Stimulated activated CD4-positive, alpha-beta T cell treated with anti-CD3 and anti-CD28 coated beads, Interleukin-1b, Interleukin-23, amount 100 ng/mL, for 48 hours (primary cell): ENCODE data around the gene STK40.

Experiments used
- DNase-seq: peaks from one replicate; pipeline ENCODE4 v3.0.0-alpha.2; 2020

STK40 gene, protein sequence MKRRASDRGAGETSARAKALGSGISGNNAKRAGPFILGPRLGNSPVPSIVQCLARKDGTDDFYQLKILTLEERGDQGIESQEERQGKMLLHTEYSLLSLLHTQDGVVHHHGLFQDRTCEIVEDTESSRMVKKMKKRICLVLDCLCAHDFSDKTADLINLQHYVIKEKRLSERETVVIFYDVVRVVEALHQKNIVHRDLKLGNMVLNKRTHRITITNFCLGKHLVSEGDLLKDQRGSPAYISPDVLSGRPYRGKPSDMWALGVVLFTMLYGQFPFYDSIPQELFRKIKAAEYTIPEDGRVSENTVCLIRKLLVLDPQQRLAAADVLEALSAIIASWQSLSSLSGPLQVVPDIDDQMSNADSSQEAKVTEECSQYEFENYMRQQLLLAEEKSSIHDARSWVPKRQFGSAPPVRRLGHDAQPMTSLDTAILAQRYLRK

DNA sequence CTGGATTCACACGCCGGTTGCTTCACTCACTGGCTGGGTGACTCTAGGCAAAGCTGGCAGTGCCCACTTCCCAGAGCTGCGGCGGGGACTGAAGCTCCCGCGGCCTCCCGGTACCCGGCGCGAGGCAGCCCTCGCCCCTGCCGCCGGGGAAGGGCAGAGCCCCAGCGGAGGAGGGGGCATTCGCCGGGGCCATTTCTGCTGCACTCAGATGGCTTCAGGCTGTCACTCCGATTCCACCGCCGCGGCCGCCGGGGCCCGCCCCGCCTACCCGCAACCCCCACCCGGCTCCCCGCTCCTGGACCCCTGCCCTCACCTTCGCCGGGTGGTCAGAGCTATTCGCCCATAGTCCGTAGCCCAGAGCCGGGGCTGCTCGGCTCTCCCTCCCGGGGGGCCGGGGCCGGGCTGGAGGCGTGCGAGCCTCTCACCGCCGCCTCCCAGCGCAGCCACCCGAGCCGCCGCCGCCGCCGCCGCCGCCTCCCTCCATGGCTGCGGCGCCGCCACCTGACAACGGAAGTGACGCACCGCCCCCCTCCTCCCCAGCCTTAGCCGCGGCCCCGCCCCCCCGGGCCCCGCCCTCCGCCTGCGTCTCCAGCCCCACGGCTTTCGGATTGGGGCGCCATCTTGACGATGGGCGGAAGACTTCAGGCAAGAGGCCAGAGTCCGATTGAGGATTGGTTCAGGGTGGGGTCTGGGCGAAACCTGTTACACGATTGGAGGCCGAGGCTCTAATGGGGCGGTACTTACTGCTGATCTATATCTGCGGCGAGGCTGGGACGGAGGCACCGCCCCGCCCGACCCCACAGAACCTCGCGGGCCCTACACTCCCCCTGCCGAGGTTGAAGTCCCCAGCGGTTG lies at the start of gene STK40:
TSS of gene STK40 (minus strand) at position 515 of the 855 bp plus-strand sequence. CDS start 24,592 bp downstream, outside the sequence.
- DNase-seq: peak; percentile 99

DNA sequence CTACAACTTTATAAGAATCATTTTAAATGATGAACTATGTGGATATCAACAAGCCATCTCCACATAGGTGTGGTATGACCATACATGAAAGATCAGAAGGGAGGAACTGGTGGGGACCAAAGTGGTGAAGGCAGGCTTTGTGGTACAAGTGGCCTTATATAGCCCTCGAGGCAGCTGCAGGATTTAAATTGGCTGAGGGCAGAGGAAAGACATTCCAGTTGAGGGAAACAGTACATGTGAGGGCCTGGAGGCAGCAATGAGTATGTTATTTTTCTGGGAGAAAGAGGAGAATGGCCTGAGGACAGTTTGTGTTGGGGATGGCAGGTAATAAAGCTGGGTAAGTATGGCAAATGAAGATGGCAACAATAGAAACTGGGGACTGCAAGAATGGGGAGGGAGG lies 47.4 kb upstream of the STK40 start:
- DNase-seq: no peak

DNA sequence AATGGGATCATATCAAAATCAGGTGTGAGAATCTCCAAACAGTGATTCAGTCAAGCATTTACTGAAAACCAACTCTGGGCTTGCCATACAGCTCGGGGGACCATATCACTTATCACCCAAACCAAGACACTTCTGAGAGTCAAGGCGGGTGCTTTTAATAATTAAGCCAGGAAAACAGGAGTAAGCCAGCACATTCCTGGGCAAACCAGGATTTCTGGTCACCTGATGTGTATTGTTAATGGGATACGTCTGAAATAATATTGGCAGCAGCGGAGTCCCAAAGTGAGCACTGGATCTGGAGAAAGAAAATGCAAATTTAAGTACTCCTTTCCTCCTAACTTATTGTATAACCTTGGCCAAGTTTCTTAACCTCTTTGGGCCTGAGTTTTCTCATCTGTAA lies 46.9 kb upstream of the STK40 start:
- no peak for DNase-seq

DNA sequence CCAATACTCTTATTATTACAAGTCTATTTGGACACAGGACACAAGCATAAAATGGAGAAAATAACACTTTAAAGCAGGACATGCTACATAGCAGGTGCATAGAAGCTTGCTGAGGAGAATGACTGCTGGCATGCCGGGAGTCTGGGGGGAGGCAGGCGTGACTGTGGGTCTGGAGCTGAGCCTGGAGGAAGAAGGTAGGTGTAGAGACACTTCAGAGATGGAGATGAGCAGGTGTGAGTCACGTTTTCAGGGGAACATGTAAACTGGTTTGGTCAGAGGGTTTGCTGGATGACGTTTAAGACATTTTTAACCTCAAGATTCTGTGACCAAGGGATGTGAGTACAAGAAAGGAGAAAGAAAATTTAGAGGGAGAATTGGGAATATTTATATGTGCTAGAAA lies 40.1 kb upstream of the STK40 start:
- no peak for DNase-seq

DNA sequence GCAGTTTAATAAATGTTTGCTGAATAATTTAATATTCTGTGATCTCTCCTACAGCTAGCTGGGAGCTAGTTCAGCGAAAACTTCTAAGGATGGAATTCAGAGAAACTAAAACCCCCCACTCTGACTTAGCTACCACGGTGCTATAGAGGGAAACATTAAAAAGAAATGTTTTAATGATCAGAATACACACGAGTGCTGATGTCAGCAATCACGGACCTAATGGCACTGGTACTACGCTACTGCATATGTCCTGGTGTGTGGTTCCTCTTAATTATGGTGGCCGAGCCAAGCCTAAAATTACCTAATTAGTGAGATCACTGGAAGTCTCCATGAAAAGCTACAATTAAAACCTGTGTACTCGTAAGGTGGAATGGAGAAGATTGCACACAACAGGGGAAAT lies 35.9 kb upstream of the STK40 start:
- no peak for DNase-seq

DNA sequence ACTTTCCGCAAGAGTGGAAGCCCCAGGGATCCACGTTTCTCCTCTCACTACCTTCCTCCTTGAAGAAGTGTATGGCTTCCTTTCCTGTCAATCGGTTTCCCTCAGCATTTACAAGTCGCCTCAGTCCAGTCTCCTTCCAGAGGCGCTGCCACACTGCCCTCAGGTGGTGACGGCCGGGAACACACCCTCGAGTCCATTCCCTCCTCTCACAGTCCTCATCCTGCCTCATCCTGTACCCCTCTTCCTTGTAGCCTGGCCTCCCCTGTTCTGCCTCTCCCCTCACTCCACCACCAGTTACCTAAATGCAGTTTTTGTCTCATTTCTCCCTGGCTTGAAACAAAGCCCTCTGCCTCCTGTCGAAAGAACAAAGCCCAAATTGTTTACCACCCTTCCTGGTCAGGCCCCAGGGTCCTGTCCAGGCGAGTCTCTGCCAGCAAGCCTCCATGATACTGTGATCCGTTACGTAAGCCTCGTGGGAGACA lies 35.2 kb upstream of the STK40 start:
- DNase-seq: peak; percentile 90

DNA sequence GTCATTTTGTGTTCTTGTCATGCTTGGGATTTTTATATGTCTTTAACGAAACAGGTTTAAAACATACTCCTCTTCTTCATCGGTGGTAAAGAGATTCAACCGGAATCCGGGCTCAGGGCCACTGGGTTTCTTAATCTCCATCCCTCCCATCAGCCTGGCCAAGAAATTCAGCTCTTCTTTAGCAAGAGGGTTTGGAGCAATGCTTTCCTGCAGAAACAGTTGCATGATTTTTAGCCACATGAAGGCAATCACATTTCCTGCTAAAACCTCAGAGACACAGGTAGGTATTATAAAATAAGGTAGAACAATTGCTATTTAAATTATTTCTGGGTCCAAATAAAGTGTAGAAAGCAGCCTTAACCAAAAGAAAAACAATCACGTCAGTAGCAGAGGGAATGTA lies 34.7 kb upstream of the STK40 start:
- DNase-seq: no peak

DNA sequence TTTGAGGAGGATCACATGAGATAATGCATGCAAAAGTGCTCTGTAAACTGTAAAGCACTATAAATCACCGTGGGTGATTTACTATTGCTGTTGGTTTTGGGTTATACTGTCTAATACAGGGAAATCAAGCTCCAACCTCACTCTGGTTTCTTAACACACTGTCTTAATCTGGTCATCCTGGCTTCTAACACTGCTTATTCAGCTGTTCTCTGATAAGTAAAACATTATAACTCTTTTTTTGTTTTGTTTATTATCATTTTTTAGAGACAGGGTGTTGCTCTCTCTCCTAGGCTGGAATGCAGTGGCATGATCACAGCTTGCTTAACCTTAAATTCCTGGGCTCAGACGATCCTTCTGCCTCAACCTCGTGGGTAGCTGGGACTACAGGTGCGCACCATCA lies 33.8 kb upstream of the STK40 start:
- DNase-seq: no peak

DNA sequence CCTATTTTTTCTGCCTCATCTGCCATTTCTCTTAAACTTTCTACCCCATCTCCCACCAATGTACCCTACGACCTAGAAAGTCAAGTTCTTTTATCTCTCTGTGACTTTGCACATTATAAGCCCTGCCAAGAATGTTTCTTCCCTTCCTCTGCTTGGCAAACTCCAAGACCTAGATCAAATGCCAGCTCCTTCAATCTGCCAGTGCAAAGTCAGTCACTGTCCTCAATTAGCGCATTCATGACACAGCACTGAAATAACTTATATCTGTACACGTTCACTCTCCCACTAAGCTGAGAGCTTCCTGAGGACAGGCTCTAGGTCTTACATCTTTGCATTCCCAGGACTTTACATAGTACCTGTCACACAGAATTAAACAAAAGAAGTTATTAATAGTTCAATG lies 33.4 kb upstream of the STK40 start:
- DNase-seq: no peak

DNA sequence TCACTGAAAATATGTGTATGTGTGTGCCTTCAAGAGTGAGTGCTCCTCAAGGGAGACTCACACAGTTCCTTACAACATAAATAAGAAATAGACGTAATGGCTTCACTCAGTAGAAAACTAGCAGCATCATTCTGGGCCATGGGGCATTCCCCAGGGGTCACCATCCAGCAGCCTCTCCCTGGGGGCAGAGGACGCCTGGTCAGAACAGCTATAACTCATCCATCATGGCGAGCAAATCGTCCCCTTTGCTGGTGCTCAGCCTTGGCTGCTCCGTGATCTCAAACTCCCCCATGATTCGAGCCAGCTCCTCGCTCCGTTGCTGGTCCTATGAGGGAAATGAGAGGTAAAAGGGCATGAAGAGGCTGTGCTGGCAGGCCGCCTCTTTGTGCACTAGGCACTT lies 32.2 kb upstream of the STK40 start:
- DNase-seq: no peak

DNA sequence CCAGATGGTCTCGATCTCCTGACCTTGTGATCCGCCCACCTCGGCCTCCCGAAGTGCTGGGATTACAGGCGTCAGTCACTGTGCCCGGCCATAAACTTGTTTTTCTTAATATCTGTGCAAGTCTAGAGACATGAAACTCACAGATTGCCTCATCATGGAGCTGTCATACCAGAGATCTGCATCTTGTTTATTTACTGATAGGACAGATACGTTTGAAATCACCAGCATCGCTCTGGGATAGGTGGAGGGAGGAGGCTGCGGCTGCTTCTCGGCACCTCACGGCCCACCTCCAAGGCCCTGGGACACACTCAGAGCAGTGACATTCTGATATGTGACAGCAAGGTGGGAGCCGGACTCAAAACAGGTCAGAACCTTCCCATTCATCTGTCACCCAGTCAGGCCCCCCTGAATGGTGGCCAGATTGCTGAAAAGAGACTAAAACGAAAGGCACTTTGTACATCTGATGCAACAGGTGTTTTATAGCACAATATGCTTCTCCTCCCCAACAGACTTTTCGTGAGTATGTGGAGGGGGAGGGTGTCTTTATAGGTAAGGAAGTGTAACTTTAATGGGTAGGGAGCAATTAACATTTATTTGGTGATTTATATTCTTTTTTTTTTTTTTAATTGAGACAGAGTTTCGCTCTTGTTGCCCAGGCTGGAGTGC lies 30.1 kb upstream of the STK40 start:
- no peak for DNase-seq

DNA sequence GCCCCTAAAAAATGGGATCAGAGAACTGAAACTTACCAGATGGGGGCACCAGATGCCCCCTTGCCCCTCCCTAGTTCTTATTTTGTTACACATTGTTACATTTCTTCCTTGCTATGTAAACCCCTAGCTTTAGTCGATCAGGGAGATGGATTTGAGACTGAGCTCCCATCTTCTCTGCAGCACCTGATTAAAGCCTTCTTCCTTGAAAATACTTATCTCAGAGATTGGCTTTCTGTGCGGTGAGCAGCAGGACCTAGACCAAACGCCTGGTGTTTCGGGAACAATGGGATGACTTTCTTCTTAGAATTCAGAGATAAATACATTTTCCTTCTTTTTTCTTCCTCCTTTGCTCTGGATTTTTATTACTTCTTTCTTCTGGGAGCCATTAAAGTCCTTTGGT lies 28.7 kb upstream of the STK40 start:
- DNase-seq: no peak

DNA sequence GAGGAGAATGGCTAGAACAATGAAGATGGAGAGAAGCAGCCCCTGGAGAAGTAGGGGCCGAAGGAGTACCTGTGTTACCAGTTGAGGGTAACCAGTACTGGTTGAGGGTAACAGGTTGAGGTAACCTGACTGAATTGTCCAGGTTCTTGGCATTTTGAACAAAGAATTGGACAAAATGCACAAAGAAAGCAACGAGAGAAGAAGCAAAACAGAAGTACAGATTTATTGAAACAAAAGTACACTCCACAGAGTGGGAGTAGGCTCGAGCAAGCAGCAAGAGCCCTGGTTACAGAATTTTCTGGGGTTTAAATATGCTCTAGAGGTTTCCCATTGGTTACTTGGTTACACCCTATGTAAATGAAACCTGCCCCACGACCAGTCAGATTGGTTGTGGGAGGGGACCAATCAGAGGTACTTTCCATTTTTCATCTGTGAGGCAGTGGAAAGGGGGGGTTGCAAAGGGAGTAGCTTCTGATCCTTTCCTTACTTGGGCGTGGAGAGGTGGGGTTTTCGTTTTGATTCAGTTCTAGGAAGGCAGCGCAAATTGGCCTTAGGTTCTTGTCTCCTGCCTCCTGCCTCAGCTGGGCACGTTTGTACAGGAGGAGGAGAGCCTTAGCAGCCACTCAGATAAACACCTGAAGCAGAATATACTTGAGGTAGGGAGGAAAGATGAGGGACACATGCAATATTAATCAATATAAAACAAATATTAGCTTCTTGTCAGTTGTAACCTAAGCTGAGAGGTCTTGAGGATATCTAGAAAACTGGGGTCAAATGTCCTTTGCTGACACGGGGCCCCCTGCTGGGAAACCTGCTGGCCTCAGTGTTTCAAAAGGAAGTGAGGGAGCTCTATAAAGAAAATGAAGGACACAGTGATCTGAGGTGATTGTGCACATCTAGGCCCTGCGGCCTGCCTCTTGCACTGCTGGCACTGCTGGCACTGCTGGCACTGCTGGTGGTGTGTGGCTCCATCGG lies 26.2 kb upstream of the STK40 start:
- DNase-seq: peak; percentile 72

DNA sequence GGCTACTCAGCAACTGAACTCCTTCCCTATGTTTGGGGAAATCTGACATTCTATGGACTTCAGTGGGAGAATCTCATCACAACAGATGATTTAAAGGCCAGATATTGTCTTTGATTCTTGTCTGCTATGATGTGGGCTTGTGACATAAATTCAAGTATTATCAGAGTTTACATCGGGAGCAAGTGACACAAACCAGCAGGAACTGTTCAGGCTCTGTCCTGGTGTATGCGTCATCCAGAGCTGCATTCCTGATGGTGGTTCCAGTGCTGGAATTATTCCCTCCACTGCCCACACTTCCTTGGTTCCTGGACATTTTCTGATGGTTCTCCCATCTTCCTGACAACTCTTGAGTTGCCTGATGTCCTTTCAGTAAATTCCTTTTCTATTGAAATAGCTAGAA lies 22.8 kb upstream of the STK40 start:
- no peak for DNase-seq

DNA sequence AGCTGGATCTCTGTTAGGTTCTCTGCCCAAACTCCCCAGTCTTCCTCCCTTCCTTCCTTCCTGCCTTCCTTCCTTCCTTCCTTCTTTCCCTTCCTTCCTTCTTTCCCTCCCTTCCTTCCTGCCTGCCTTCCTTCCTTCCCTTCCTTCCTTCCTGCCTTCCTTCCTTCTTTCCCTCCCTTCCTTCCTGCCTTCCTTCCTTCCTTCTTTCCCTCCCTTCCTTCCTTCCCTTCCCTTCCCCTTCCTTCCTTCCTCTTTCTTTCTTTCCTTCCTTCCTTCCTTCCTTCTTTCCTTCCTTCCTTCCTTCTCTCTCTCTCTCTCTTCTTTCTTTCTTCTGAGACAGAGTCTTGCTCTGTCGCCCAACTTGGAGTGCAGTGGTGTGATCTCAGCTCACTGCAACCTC lies 20.7 kb upstream of the STK40 start:
- no peak for DNase-seq

DNA sequence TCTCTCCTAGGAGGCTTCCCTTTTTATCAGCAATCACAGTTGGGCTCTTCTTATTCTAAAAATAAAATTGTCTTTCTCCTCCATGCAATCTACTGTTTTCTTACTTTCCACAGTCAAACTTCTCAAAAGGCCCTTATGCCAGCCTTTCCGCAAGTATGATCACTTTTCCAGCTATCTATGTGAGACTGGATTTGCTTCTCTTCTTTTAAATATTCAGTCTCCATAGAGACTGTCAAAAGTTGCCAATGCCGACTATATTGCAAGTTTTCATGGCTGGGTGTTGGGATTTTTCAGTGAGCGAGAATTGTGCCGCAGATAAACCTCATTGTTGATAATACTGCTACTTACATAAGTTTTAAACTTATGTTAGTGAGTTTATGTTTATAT lies 16.8 kb upstream of the STK40 start:
- DNase-seq: no peak

DNA sequence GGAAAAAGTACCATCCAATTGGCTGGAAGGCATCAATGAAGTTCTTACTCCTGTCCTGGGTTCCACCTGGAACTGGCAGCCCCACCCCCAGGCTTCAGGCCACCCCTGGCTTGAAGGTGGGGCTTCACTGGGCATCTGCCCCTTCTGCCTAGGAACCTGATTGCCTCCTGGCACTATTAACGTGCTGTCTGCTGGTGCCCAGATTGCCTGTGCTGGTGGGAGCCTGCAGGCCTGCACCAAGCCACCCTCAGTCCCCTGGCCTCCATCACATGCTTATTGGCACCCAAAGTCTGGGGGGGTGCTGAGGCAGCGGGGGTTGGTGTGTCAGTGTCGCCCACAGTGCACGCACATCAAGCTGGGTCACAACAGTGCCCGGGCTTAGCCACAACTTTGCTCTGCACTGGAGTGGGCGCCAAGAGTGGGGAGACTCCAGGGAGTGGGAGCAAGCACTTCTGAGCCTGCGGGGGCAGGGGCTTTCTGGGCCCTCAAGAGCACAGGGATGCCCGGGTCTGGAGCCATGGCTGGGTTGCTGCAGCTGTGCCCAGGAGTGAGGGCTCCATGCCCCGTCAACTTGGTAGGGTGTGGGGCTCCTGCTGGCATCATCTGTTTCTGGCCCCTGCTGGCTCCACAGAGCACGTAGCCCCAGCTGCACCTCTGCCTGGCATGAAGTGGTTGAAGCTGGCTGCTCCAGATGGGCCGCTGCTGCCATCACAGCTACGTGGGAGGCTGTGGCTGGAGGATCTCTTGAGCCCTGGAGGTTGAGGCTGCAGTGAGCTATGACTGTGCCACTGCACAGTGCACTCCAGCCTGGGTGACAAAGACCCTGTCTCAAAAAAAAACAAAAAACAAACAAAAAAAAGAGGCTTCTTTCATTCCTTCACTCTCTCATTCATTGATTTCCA lies 16.1 kb upstream of the STK40 start:
- no peak for DNase-seq

DNA sequence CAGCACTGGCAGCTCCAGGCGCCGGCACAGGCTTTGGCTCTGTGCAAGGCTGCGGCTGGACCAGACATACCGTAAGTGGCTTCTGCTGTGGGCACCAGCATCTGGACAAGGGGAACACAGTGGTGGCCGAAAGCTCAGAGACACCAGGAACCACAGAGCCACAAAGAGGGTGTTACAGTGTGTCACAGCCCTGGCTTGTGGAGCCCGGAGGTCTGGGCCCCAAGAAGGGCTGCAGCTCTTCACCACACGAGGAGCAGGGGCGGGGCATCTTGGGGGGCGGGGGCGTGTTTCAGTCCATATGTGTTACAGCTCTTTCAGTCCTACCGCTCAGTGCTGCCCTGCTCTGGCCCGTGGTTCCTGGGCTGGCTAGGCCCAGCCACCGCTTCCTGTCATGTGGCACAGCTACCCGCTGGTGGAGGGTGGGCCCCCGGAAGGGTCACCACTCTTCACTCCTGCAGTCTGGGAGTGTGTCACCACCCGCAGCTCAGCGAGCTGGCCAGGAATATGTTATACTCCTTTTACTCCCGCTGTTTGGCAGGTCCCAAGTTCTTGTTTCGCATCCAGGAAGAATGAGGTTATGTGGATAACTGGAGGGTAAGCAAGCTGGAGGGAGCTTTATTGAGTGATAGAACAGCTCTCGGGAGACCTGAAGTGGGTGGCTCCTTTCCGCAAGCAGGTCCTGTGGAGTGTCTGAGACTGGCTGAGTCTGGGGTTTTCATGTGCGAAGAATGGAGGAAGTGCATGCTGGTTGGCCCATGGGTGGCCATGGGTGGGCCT lies 15.3 kb upstream of the STK40 start:
- DNase-seq: peak; percentile 69

DNA sequence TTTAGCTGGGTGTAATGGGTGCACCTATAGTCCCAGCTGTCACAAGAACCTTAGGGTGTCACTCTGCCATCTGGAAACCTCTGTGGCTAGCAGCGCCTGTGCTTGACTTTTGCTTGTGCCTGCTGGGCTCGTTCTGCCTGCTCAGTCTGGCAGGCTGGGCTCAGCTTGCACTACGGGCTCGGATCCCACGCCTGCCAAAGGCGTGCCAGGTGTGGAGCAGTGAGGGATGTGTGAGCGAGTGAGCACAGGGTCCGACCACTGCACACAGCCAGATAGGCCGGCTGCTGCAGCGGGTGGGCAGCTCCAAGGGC lies 14.7 kb upstream of the STK40 start:
- DNase-seq: no peak

DNA sequence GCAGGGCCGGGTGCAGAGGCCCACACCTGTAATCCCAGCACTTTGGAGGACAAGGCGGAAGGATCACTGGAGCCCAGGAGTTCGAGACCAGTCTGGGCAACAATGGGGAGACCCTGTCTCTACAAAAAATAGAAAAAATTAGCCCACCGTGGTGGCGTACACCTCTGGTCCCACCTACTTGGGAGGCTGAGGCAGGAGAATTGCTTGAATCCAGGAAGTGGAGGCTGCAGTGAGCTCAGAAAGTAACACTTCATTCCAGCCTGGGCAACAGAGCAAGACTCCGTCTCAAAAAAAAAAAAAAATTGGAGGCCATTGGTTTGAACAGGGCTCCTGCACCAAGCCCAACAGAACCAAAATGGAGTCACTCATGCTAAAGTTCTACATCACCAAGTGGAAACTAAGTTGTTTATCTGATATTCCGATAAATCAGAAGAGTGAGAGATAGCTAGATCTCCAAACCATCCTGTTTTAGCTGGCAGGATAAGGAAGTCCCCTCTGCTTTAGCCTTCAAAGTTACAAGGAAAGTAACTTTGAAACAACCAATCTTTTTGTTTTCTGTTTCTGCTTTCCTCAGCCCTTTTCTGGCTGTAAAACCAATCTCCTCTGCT lies 12.8 kb upstream of the STK40 start:
- no peak for DNase-seq
